22Rv1 (cell line): ENCODE data around the gene GLYATL3.
"Not testable (repeated sequence)": the region's sequence is repeated elsewhere in the genome, so short reads cannot be mapped to it uniquely, and the experiment has no call there.

Experiments used
- H3K27ac ChIP-seq: fragments of 450-650 bp; 2 replicates; pipeline ENCODE4 v1.5.1; 2017
- CTCF ChIP-seq: fragments of 450-650 bp; IDR thresholded peaks from 2 replicates; pipeline ENCODE4 v1.5.1; 2017; ENCODE audit warnings: mild to moderate bottlenecking
- ZFX ChIP-seq: fragments of 450-650 bp; IDR thresholded peaks from 2 replicates; pipeline ENCODE4 v1.6.1; 2017; ENCODE audit warnings: antibody characterized with exemption, borderline replicate concordance

GLYATL3 gene

GRCh38 chr6:49463612-49463967, 36.1 kb upstream of the GLYATL3 start:
- H3K27ac ChIP-seq, result peak overlapping the region; percentile 74
- TF ChIP-seq ZFX, result no peak
- TF ChIP-seq CTCF, result no peak

GRCh38 chr6:49464691-49465090, 35.0 kb upstream of the GLYATL3 start:
- TF ChIP-seq CTCF (no peak), ZFX (no peak)
- H3K27ac ChIP-seq, result no peak overlapping the region

GRCh38 chr6:49468042-49468441, 31.7 kb upstream of the GLYATL3 start:
- TF ChIP-seq ZFX (no peak), CTCF (no peak)
- H3K27ac ChIP-seq, result no peak overlapping the region

GRCh38 chr6:49476564-49476963, 23.2 kb upstream of the GLYATL3 start:
- not testable (repeated sequence) for H3K27ac ChIP-seq

GRCh38 chr6:49479308-49479970, 20.3 kb upstream of the GLYATL3 start:
- TF ChIP-seq ZFX (no peak), CTCF (no peak)
- H3K27ac ChIP-seq, result no peak overlapping the region

GRCh38 chr6:49481846-49482245, 17.9 kb upstream of the GLYATL3 start:
- not testable (repeated sequence) for H3K27ac ChIP-seq

GRCh38 chr6:49483380-49483779, 16.3 kb upstream of the GLYATL3 start:
- H3K27ac ChIP-seq, result not testable (repeated sequence)

GRCh38 chr6:49490633-49491032, 9.1 kb upstream of the GLYATL3 start:
- no peak for TF ChIP-seq CTCF
- TF ChIP-seq ZFX, result no peak
- no peak overlapping the region for H3K27ac ChIP-seq

- no peak overlapping the region for H3K27ac ChIP-seq
- TF ChIP-seq ZFX, result no peak
- TF ChIP-seq CTCF, result no peak
These were observed 2.4 kb upstream of the GLYATL3 start for GRCh38 chr6:49497304-49497703.
